ENCODE data around the gene UBE2D1.

Gene UBE2D1

DNA sequence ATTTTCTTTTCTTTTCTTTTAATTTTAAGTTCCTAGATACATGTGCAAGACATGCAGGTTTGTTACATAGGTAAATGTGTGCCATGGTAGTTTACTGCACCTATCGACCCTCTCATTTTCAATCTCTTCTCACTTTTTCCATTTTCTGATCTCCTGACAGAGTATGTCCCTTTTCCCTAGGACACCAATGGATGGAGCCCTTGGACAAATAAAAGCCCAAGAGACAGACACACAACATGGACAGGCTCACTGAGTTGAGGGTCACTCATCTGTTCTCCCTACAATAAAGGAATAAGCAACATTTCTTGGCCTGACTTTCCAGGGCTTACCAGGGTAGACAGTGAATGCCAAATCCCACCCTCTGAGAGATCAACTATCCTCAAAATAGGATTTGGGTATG, 15.2 kb upstream of the UBE2D1 start:
- ATAC-seq: no peak; the same call in 2 of the 3 replicates
- TF ChIP-seq ESRRG (CRISPR knock-in tag; IDR thresholded peaks at IDR 0.05): no peak
- no peak for TF ChIP-seq ZNF8 (CRISPR knock-in tag; IDR thresholded peaks at IDR 0.05)
- no peak for TF ChIP-seq RARB (CRISPR knock-in tag; IDR thresholded peaks at IDR 0.05)
- TF ChIP-seq ARNTL (CRISPR knock-in tag; IDR thresholded peaks at IDR 0.05; ENCODE audit: borderline replicate concordance, low read depth): no peak
- TF ChIP-seq TOX (CRISPR knock-in tag; IDR thresholded peaks at IDR 0.05; ENCODE audit: borderline replicate concordance): no peak
- TF ChIP-seq ZC3H10 (CRISPR knock-in tag; IDR thresholded peaks at IDR 0.05): no peak
- TF ChIP-seq SNAI2 (CRISPR knock-in tag; IDR thresholded peaks at IDR 0.05): no peak
- TF ChIP-seq CSDC2 (CRISPR knock-in tag; IDR thresholded peaks at IDR 0.05): no peak
- TF ChIP-seq ZNF70 (CRISPR knock-in tag; IDR thresholded peaks at IDR 0.05): no peak
- TF ChIP-seq, protein P1, sequence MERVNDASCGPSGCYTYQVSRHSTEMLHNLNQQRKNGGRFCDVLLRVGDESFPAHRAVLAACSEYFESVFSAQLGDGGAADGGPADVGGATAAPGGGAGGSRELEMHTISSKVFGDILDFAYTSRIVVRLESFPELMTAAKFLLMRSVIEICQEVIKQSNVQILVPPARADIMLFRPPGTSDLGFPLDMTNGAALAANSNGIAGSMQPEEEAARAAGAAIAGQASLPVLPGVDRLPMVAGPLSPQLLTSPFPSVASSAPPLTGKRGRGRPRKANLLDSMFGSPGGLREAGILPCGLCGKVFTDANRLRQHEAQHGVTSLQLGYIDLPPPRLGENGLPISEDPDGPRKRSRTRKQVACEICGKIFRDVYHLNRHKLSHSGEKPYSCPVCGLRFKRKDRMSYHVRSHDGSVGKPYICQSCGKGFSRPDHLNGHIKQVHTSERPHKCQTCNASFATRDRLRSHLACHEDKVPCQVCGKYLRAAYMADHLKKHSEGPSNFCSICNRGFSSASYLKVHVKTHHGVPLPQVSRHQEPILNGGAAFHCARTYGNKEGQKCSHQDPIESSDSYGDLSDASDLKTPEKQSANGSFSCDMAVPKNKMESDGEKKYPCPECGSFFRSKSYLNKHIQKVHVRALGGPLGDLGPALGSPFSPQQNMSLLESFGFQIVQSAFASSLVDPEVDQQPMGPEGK (CRISPR knock-in tag; IDR thresholded peaks at IDR 0.05; ENCODE audit: borderline replicate concordance): no peak
- TF ChIP-seq, protein P2, sequence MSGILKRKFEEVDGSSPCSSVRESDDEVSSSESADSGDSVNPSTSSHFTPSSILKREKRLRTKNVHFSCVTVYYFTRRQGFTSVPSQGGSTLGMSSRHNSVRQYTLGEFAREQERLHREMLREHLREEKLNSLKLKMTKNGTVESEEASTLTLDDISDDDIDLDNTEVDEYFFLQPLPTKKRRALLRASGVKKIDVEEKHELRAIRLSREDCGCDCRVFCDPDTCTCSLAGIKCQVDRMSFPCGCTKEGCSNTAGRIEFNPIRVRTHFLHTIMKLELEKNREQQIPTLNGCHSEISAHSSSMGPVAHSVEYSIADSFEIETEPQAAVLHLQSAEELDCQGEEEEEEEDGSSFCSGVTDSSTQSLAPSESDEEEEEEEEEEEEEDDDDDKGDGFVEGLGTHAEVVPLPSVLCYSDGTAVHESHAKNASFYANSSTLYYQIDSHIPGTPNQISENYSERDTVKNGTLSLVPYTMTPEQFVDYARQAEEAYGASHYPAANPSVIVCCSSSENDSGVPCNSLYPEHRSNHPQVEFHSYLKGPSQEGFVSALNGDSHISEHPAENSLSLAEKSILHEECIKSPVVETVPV (CRISPR knock-in tag; IDR thresholded peaks at IDR 0.05): no peak
- TF ChIP-seq BACH2 (CRISPR knock-in tag; IDR thresholded peaks at IDR 0.05; ENCODE audit: borderline replicate concordance): no peak

DNA sequence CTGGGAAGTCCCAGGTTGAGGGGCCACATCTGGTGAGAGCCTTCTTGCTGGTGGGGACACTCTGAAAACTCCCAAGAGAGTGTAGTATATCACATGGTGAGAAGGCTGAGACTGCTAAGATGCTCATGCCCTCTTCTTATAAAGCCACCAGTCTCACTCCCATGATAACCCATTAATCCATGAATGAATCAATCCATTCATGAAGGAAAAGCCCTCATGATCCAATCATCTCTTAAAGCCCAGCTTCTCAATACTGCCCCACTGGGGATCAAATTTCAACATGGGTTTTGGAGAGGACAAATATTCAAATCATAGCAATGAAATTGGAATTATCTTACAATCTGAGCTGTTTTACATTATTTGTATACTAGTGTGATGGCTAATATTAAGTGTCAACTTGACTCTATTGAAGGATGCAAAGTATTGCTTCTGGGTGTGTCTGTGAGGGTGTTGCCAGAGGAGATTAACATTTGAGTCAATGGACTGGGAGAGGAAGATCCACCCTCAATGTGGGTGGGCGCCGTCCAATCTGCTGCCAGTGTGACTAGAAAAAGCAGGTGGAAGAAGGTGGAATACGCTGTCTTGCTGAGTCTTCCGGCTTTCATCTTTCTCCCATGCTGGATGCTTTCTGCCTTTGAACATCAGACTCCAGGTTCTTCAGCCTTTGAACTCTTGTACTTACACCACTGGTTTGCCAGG, 14.3 kb upstream of the UBE2D1 start:
- ATAC-seq: no peak
- TF ChIP-seq ZFP30 (CRISPR knock-in tag; IDR thresholded peaks at IDR 0.05) (no peak), OSR1 (CRISPR knock-in tag; IDR thresholded peaks at IDR 0.05) (no peak), ARNTL (CRISPR knock-in tag; IDR thresholded peaks at IDR 0.05; ENCODE audit: borderline replicate concordance, low read depth) (no peak), SNAI2 (CRISPR knock-in tag; IDR thresholded peaks at IDR 0.05) (no peak), PPARA (CRISPR knock-in tag; IDR thresholded peaks at IDR 0.05; ENCODE audit: borderline replicate concordance) (no peak)

DNA sequence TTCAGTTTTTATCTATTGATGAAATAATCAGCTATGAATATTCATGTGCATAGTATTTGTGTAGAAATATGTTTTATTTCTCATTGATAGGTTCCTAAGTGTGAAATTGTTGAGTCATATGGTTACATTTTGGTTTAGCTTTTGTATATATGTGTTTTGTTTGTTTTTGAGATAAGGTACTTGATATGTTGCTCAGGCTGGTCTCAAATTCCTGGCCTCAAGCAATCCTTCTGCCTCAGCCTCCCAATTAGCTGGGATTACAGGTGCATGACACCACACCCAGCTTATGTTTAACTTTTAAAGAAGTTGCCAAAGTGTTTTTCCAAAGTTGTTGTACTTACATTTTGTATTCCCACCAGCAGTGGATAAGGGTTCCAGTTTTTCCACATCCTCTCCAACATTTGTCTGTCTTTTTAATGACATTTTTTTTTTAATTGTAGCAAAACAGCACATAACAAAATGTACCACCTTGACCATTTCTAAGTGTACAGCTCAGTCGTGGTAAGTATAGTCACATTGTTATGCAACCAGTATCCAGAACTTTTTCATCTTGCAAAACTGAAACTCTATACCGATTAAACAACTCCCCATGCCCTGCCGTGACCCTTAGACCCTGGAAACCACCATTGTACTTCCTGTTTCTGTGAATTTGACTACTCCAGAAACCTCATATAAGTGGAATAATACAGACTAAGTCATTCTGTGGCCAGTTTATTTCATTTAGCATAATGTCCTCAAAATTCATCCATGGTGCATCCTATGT, 12.6 kb upstream of the UBE2D1 start:
- no peak for ATAC-seq
- TF ChIP-seq SNAI2 (CRISPR knock-in tag; IDR thresholded peaks at IDR 0.05) (no peak), BACH2 (CRISPR knock-in tag; IDR thresholded peaks at IDR 0.05; ENCODE audit: borderline replicate concordance) (no peak), ZNF70 (CRISPR knock-in tag; IDR thresholded peaks at IDR 0.05) (no peak), ESRRG (CRISPR knock-in tag; IDR thresholded peaks at IDR 0.05) (no peak), ZFP30 (CRISPR knock-in tag; IDR thresholded peaks at IDR 0.05) (no peak), TOX (CRISPR knock-in tag; IDR thresholded peaks at IDR 0.05; ENCODE audit: borderline replicate concordance) (no peak), RARB (CRISPR knock-in tag; IDR thresholded peaks at IDR 0.05) (no peak), ZNF8 (CRISPR knock-in tag; IDR thresholded peaks at IDR 0.05) (no peak), CSDC2 (CRISPR knock-in tag; IDR thresholded peaks at IDR 0.05) (no peak), GLIS3 (CRISPR knock-in tag; IDR thresholded peaks at IDR 0.05) (no peak), OSR1 (CRISPR knock-in tag; IDR thresholded peaks at IDR 0.05) (no peak), TCF4 (CRISPR knock-in tag; IDR thresholded peaks at IDR 0.05; ENCODE audit: borderline replicate concordance) (no peak), ARNTL (CRISPR knock-in tag; IDR thresholded peaks at IDR 0.05; ENCODE audit: borderline replicate concordance, low read depth) (no peak)
- TF ChIP-seq, protein P3, sequence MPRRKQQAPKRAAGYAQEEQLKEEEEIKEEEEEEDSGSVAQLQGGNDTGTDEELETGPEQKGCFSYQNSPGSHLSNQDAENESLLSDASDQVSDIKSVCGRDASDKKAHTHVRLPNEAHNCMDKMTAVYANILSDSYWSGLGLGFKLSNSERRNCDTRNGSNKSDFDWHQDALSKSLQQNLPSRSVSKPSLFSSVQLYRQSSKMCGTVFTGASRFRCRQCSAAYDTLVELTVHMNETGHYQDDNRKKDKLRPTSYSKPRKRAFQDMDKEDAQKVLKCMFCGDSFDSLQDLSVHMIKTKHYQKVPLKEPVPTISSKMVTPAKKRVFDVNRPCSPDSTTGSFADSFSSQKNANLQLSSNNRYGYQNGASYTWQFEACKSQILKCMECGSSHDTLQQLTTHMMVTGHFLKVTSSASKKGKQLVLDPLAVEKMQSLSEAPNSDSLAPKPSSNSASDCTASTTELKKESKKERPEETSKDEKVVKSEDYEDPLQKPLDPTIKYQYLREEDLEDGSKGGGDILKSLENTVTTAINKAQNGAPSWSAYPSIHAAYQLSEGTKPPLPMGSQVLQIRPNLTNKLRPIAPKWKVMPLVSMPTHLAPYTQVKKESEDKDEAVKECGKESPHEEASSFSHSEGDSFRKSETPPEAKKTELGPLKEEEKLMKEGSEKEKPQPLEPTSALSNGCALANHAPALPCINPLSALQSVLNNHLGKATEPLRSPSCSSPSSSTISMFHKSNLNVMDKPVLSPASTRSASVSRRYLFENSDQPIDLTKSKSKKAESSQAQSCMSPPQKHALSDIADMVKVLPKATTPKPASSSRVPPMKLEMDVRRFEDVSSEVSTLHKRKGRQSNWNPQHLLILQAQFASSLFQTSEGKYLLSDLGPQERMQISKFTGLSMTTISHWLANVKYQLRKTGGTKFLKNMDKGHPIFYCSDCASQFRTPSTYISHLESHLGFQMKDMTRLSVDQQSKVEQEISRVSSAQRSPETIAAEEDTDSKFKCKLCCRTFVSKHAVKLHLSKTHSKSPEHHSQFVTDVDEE (CRISPR knock-in tag; IDR thresholded peaks at IDR 0.05): no peak
- TF ChIP-seq, protein P1 (CRISPR knock-in tag; IDR thresholded peaks at IDR 0.05; ENCODE audit: borderline replicate concordance): no peak
- TF ChIP-seq, protein P4, sequence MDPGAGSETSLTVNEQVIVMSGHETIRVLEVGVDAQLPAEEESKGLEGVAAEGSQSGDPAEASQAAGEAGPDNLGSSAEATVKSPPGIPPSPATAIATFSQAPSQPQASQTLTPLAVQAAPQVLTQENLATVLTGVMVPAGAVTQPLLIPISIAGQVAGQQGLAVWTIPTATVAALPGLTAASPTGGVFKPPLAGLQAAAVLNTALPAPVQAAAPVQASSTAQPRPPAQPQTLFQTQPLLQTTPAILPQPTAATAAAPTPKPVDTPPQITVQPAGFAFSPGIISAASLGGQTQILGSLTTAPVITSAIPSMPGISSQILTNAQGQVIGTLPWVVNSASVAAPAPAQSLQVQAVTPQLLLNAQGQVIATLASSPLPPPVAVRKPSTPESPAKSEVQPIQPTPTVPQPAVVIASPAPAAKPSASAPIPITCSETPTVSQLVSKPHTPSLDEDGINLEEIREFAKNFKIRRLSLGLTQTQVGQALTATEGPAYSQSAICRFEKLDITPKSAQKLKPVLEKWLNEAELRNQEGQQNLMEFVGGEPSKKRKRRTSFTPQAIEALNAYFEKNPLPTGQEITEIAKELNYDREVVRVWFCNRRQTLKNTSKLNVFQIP (CRISPR knock-in tag; IDR thresholded peaks at IDR 0.05; ENCODE audit: borderline replicate concordance, low read depth): no peak
- TF ChIP-seq, protein P2 (CRISPR knock-in tag; IDR thresholded peaks at IDR 0.05): no peak
- TF ChIP-seq, protein P5, sequence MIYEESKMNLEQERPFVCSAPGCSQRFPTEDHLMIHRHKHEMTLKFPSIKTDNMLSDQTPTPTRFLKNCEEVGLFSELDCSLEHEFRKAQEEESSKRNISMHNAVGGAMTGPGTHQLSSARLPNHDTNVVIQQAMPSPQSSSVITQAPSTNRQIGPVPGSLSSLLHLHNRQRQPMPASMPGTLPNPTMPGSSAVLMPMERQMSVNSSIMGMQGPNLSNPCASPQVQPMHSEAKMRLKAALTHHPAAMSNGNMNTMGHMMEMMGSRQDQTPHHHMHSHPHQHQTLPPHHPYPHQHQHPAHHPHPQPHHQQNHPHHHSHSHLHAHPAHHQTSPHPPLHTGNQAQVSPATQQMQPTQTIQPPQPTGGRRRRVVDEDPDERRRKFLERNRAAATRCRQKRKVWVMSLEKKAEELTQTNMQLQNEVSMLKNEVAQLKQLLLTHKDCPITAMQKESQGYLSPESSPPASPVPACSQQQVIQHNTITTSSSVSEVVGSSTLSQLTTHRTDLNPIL (CRISPR knock-in tag; IDR thresholded peaks at IDR 0.05; ENCODE audit: low read depth): no peak
